C1 segment of cervical spinal cord (tissue), 14 donors: ENCODE results near the gene IFITM1.
"Not testable (repeated sequence)": the region's sequence is repeated elsewhere in the genome, so short reads cannot be mapped to it uniquely, and the experiment has no call there.

ENCODE experiments used
- DNase-seq, 14 donors: peaks; one replicate each; lab custom pipeline; 2025; lab: John Stamatoyannopoulos, UW

Gene IFITM1

DNA sequence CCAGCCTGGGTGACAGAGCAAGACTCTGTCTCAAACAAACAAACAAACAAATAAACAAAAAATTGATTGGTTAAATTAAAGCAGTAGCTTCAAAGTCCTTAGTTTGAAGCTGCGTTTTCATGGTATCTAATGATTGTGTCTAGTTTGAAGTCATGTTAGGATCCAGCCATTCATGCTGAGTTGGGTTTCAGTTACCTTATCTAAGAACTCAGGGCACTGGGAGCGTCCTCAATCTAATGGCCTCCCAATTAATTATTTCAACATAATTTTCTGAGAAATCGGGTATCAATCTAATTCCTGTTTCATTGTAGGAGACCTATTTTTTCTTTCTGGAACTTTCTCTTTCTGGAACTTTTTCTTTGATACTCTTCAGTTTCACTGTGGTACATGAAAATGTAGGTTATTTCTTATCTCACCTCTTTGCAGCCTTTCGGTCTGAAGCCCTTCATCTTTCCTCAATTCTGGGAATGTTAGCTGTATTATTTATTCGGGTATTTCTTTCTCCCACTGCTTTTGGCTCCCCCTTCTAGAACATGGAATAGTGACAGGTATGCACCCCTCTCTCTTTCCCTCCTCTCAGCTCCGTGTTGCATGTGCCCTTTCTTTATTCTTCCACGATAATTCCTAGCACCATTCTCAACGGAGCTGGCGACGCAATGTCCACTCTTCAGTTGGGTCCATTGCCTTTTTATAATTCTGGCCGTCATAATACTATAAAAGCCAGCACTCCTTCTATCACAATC is 31.2 kb downstream of the IFITM1 start:
- DNase-seq: no peak

DNA sequence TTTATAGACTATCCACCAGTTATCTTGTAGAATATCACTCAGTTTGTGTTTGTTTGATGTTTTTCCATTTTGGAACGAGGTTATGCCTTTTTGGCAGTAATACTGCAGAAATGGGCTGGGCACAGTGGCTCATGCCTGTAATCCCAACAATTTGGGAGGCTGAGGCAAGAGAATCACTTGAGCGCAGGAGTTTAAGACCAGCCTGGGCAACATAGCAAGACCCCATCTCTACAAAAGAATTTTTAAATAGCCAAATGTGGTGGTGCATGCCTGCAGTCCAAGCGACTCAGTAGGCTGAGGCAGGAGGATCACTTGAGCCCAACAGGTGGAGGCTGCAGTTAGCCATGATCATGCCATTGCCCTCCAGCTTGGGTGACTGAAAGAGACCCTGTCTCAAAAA is 32.7 kb downstream of the IFITM1 start:
- DNase-seq: no peak

DNA sequence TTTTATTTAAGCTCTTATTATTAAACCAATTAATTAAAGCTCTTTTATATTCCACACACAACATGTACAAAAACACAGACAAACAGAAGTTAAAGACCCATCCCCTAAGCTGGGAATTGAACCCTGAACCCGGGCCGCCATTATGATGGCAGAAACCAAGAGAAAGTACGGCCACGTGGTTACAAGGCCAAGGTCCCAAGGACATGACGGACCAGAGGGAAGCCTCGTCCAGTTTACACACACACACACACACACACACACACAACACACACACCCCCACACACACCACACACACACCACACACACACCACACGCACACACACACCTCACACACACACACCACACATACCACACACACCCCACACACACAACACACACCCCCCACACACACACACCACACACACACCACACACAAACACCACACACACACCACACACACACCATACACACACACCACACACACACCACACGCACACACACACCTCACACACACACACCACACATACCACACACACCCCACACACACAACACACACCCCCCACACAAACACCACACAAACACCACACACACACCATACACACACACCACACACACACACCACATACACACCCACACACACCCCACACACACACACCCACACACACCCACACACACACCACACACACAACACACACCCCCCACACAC is 35.6 kb downstream of the IFITM1 start:
- DNase-seq: not testable (repeated sequence)

DNA sequence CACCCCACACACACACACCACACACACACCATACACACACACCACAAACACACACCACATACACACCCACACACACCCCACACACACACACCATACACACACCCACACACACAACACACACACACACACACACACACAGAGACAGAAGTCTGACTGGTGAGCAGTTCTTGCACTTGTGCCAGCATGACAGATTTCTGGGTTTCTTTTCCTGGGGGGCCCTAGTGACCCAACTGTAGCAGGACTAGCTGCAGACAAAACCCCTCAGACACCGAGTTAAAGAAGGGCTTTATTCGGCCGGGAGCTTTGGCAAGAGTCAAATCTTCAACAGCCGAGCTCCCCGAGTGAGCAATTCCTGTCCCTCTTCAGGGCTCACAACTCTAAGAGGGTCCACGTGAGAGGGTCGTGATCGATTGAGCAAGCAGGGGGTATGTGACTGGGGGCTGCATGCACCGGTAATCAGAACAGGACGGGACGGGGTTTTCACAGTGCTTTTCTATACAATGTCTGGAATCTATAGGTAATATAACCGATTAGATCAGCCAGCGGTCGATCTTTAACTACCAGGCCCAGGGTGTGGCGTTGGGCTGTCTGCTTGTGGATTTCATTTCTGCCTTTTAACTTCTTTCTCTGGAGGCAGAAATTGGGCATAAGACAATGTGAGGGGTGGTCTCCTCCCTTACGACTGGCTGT is 36.3 kb downstream of the IFITM1 start:
- not testable (repeated sequence) for DNase-seq

DNA sequence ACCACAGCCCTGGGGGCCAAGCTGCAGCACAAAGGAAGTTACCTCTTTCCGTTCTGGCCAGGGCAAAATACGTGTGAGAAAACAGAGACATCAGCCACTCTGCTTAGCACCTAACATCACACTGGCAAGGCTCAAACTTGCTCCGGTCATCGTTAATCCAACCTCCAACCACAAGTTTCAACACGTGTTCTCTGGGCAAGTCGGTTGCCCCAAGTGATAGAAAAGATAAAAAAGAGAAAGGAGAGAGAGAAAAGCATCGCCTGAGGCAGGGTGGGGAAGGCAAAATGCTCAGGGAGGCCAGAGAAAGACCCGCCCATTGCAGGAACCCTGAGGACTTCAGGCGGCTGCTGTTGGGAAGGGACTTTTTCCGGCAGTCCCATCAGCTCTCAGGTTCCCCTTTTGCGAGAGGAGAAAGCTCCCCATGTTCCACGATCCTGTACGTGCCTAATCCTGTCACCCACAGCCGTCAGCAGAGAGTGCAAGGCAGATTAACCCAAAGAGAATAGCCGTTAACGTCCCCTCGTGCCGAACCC is 36.9 kb downstream of the IFITM1 start:
- DNase-seq: no peak

DNA sequence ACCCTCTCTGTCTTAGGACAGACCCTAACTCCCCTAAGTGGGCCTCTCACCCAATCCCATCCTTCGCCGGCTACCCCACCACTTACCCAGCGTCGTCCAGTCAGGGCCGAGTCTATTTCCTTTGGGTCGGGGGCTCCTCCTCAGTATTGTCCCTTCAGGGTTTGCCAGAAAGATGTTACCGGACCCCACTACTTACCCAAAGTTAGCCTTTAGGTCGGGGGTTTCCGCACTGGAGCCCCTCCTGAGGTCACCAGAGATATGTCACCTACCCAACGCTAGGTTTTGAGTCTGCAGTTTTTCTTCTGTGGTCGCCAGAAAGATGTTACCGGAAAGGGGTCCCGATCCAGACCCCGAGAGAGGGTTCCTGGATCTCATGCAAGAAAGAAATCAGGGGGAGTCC is 37.6 kb downstream of the IFITM1 start:
- no peak for DNase-seq

DNA sequence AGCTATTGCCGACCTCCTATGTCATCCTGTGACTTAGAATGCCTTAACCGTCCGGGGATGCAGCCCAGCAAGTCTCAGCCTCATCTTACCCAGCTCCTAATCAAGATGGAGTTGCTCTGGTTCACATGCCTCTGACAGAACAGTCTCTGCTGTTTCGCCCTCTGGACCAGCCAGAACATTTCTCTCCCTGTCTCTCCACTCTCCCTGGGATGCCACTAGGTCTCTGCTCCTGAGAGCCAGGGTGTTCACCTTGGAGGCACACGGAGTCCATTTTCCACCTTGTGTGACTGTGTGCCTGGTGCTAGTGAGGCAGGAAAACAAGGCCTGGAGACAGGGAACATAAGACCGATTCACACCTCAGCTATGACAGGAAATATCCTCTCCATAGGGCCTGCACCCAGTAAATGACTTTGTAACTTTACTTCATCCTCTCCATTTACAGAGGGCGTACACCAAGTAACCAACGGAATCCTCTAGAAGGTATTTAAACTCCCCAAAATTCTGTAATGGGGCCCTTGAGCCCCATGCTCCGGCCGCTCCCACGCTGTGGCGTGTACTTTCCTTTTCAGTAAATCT is 38.7 kb downstream of the IFITM1 start:
- no peak for DNase-seq

DNA sequence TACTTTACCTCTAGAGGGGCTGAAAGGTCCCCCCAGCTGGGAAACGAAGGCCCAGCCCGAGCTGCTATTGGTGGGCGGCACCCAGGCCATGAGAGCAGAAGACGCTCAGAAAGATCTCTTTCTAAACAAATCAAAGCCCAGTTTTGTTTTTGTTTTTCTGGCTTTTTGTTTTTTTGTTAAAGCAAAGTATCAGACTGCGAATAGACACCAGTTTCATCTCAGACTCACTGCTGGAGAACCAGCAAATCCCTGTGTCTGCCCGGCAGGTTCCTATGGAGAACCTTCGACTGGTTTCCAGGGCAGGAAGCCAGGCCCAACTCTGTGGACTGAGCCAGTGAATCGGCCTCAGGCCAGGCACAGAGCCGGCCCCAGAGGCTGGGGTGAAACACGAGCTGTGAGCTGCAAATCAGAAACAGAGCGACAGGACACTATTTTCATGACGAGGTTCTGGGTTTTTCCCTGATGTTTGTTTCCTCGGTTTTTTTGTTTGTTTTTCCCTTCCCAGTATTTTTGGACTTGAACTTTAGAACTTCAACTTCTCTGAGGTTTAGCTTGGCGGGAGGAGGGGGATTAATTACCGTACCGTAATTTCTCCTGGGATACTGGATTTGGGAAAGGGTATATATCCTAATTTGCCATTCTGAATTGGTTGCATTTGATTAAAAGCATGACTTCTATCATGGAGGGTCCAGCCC is 39.5 kb downstream of the IFITM1 start:
- DNase-seq: peak in 10 of 14 donors; percentile 17 to 86 (median 71)

DNA sequence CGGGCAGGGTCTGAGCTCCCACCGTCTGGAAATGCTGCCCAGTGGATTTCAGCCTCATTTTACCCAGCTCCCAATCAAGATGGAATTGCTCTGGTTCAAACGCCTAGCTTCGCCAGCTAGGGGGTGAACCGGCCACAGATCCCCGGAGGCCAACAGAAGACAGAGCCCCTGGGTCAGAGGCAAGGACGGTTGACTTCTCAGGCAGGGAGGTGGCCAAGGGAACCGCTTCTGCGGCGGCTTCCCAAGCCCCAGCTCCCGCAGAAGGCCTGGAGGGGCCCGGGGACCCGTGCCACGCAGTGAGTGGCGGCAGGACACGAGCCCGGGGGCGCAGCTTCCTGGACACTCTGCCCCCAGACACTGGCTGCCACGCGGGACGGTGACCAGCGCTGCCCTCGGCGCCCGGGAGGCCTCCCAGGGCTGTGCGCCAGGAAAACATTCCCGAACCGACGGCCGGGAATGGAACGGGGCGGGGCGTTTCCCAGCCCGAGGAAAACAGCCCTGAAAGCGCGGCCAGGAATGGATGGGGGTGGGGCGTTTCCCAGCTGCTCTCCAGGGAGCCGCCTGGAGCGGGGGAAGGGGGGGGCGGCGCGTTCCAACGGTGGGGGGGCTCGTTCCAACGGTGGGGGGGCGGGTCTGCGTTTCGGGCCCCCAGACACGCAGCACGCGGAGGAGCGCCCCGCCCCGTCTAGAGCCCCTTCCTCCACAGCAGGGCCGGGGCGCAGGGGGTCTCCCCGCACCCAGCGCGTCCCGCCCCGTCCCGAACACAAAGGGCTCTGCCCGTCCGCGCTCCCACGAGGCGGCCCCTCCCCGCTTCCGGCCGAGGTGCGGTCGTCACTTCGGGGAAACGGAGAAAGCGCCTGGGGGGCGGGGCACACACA is 42.0 kb downstream of the IFITM1 start:
- DNase-seq: peak in 10 of 14 donors; percentile 53 to 91 (median 72)

DNA sequence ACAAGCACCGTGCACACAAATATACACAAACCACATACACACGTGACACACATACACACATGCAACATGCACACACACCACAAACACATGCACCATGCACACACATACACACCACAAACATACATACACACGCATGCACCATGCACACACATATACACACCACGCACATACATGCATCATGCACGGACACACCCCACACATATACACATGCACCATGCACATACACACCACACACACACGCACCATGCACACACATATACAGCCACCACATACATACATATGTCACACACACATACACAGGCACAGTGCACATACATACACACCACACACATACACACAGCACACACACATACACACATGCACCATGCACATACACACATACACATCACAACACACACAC is 42.8 kb downstream of the IFITM1 start:
- no peak for DNase-seq

DNA sequence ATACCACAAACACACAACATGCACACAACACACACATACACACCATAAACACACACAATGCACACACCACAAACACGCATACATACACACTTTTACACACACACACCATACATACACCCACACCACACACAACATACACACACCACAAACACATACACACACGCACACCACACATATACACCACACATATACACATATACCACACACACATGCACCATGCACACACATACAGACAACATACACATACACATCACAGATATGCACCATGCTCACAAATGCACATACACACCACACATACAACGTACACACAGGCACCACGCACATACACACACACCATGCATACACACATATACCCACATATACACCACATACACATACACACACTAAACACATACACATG is 43.7 kb downstream of the IFITM1 start:
- no peak for DNase-seq

DNA sequence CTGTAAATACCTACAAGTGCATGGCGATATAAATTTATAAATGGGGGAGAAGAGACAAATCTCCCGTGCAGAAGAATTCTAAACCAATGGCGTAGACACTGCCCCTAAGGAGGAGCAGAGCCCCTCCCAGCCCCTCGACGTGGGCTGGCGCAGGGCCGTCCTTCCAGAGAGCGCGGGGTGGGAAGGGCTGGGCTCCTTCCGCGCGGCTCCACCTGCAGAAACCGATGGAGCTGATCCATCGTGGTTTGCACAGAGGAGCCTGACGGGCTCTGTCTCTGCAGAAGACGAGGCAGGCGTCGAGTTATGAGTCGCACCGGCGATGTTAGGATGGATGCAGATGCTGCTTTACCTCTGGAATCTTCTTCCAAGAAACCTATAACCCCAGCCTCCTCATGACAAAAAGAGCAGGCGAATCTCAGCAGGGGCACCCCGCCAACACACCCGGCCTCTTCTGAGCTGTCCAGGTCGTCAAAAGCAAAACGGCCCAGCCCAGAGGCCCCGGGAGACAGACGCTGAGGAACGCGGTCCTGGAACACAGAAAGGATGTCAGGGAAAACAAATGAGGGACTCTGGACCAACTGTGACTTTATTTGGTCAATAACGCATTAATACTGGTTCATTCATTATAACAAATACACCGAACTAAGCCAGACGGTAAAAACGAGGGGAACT is 44.4 kb downstream of the IFITM1 start:
- no peak for DNase-seq

DNA sequence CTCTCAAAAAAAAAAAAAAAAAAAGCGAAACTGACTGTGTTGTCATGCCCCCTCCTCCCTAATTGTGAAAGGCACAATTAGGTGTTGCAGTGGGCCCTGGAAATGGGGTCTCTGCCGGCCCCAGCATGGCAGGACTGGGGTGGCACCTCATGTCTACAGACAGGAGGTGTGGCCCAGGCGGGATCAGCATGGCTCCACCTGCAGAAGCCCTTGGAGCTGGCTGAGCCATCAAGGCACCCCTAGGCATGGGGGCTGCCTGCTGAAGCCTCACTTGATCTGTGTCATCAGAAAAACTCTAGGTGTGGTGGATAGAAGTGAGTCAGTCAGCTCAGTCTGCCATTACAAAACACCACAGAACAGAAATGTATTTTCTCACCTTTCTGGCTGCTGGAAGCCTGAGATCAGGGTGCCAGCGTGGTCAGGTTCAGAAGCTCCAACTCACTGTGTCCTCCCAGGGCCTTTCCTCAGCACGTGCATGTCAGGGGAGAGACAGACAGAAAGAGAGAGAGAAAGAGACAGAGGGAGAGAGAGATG is 45.4 kb downstream of the IFITM1 start:
- DNase-seq: no peak

DNA sequence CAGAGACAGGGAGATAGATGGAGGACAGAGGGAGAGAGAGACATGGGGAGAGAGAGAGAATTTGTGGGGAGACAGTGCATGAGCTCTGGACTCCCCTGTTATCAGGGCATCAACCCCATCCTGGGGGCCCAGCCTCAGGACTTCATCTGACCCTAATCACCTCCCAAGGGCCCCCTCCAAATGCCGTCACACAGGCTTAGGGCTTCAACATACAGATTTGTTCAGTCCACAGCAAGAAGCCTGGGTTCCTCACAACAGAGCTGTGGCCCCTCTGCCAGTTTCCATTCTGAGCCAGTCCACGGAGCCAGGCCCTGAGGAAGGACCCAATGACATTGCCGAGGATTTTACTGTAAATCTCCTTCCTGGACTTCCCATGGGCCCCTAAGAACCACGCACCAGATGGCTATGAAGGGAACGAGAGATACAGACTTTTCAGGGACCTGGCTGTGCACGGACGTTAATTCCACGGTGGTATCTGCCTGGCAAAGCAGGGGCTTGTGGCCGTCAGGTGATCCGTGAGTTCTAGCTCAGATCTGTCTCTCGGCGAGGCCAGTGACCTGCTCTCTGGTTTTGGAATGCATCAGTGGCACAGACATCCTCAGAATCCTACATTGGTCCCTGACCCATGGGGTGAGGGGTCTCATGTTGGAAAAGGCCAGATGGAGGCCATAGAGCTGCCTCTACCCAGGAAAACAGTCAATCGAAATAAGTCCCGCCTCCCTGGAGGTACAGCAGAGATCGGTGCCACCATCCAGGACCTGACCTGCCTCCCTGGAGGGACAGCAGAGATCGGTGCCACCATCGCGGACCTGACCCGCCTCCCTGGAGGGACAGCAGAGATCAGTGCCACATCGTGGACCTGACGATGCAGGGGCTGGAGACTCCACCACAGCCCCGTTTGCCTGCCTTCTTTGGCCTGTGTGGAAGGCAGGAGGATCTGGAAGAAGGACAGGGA is 46.8 kb downstream of the IFITM1 start:
- DNase-seq: no peak

DNA sequence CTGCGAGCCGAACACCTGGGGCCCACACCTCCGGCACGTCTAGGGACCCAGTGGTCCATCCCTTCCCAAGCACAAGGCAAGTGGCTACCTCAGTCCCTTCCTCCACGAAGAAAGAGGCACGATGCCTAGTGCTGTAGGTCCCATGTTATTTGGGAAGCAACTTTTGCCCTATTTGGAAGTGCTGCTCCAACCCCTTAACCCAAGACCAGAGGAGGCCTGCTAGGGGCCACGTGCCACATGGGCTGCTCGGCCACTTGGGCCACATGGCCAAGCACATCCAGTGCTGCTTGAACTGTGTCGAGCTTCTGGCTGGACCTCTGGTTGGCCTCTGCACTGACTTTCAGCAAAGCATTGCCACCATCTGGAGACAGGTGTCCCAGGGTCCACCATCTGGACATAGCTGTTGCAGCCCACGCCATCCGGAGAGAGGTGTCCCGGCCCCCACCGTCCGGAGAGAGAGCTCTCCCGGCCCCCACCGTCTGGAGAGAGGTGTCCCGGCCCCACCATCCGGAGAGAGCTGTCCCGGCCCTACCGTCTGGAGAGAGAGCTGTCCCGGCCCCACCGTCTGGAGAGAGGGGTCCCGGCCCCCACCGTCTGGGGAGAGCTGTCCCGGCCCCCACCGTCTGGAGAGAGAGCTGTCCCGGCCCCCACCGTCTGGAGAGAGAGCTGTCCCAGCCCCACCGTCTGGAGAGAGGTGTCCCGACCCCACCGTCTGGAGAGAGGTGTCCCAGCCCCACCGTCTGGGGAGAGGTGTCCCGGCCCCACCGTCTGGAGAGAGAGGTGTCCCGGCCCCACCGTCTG is 49.0 kb downstream of the IFITM1 start:
- DNase-seq: no peak

DNA sequence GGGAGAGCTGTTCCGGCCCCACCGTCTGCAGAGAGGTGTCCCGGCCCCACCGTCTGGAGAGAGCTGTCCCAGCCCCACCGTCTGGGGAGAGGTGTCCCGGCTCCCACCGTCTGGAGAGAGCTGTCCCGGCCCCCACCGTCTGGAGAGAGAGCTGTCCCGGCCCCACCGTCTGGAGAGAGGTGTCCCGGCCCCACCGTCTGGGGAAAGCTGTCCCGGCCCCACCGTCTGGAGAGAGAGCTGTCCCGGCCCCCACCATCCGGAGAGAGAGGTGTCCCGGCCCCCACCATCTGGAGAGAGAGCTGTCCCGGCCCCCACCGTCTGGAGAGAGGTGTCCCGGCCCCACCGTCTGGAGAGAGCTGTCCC is 49.6 kb downstream of the IFITM1 start:
- DNase-seq: not testable (repeated sequence)

DNA sequence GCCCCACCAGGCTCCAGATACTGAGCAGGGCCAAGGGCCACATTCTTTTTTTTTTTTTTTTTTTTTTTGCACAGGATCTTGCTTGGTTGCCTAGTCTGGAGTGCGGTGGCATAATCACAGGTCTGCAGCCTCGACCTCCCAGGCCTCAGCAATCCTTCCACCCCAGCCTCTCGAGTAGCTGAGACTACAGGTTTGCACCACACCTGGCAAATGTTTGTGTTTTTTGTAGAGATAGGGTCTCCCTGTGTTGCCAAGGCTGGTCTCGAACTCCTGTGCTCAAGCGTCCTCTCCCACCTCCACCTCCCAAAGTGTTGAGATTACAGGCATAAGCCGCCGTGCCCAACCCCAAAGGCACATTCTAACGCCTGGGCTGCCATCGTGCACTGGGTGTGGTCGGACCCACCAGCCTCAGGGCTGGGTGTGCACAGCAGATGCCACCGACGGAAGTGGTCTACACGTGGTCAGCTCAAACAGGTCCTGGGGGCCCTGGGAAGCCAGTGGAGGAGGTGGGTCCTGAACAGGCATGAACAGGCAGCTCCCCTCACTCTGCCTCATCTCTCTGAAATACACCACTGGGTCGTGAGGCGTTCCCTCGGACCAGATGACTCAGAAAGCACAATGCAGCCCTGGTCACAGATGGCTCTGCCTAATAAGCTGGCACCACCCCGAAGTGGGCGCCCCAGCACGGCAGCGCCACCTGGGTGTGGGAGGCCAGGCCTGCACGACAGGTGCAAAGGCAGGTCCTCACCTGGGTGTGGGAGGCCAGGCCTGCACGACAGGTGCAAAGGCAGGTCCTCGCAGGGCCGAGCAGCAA is 50.3 kb downstream of the IFITM1 start:
- DNase-seq: no peak
